Measurements from ENCODE around the gene DEFB131B. TPM values are rescaled to one million over a fixed set of nuclear protein-coding genes. Genes with fewer than 3 reads are reported as not detected.

Gene DEFB131B
- polyA plus RNA-seq, 1 experiment: not detected

DNA sequence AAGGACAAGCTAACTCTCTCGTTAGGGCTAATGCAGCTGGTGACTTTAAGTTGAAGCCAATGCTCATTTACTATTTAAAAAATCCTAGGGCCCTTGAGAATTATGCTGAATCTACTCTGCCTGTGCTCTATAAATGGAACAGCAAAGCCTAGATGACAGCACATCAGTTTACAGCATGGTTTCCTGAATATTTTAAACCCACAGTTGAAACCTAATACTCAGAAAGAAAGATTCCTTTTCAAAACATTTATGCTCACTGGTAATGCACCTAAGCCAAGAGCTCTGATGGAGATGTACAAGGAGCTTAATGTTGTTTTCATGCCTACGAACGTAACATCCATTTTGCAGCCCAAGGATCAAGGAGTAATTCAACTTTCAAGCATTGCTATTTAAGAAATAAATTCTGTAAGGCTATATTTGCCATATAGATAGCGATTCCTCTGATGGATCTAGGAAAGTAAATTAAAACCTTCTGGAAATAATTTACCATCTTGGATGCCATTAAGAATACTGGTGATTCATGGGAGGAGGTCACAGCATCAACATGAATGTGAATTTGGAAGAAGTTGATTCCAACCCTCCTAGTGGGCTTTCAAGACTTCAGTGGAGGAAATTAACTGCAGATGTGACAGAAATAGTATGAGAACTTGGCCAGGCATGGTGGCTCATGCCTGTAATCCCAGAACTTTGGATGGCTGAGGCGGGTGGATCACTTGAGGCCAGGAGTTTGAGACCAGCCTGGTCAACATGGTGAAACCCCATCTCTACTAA, 35.7 kb downstream of the DEFB131B start:
- POLR2A ChIA-PET: interaction anchor here (0.6 kb wide), 1 partner anchor 49 kb away, joined by 18 read pairs; no protein-coding TSS in a partner anchor
- DNase-seq (ENCODE audit: low read depth): peak; percentile 68
- no peaks in the 10 kb centered on the region for H3K27me3 ChIP-seq (ENCODE audit: control insufficient read depth, insufficient read depth, low read length)
- CTCF ChIA-PET: interaction anchor here (1.0 kb wide), 1 partner anchor 12 kb away, joined by 3 read pairs; no protein-coding TSS in a partner anchor
- H3K36me3 ChIP-seq (ENCODE audit: control insufficient read depth, insufficient read depth, low read length): no peaks in the 10 kb centered on the region
- no peak overlapping the region for H3K4me3 ChIP-seq (ENCODE audit: low read depth, low read length)
- TF ChIP-seq, protein P1, sequence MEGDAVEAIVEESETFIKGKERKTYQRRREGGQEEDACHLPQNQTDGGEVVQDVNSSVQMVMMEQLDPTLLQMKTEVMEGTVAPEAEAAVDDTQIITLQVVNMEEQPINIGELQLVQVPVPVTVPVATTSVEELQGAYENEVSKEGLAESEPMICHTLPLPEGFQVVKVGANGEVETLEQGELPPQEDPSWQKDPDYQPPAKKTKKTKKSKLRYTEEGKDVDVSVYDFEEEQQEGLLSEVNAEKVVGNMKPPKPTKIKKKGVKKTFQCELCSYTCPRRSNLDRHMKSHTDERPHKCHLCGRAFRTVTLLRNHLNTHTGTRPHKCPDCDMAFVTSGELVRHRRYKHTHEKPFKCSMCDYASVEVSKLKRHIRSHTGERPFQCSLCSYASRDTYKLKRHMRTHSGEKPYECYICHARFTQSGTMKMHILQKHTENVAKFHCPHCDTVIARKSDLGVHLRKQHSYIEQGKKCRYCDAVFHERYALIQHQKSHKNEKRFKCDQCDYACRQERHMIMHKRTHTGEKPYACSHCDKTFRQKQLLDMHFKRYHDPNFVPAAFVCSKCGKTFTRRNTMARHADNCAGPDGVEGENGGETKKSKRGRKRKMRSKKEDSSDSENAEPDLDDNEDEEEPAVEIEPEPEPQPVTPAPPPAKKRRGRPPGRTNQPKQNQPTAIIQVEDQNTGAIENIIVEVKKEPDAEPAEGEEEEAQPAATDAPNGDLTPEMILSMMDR (IDR thresholded peaks at IDR 0.05; ENCODE audit: insufficient read depth, low read depth, low read length): no peak

DNA sequence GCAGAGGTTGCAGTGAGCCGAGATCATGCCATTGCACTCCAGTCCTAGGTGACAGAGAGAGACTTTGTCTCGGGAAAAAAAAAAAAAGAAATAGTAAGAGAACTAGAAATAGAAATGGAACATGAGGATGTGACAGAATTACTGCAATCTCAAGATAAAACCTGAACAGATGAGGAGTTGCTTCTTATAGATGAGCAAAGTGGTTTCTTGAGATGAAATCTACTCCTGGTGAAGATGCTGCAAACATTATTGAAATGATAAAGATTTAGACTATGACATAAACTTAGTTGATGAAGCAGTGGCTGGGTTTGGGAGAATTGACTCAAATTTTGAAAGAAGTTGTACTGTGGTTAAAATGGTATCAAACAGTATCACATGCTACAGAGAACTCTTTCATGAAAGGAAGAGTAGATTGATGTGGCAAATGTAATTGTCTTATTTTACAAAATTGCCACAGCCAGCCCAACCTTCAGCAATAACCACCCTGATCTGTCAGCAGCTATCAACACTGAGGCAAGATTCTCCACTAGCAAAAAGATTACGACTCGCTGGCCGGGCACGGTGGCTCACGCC, 36.5 kb downstream of the DEFB131B start:
- no peak for DNase-seq (ENCODE audit: low read depth)
- no peaks in the 10 kb centered on the region for H3K27me3 ChIP-seq (ENCODE audit: control insufficient read depth, insufficient read depth, low read length)
- no peaks in the 10 kb centered on the region for H3K36me3 ChIP-seq (ENCODE audit: control insufficient read depth, insufficient read depth, low read length)
- ChIA-PET CTCF (interaction anchor here (1.0 kb wide), 1 partner anchor 12 kb away, joined by 3 read pairs; no protein-coding TSS in a partner anchor), POLR2A (no interaction called here)
- TF ChIP-seq, protein P1 (IDR thresholded peaks at IDR 0.05; ENCODE audit: insufficient read depth, low read depth, low read length): no peak
- H3K4me3 ChIP-seq (ENCODE audit: low read depth, low read length): no peak overlapping the region

DNA sequence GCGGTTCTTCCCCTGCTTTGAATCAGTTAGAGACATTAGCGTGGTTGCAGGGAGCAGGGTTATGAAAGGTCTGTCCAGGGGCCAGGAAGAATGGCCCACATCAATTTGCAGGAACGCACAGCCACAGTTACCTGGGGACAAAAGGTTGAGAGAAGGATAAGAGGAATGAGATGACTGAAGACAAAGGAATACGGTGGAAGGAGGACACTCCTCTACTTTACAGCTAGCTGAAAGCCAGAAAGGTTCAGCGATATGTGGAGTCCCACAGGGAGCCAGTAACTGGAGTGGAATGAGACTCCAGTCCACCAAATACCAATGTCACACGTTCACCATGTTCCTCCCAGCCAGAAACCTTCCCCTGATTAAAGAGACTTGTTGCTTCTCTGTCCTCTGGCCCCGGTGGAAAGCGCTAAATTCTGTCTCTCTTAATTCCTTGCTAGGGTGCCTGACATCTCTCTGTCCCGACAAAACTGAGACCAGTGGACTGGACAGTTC, 39.4 kb downstream of the DEFB131B start:
- no peak overlapping the region for H3K4me3 ChIP-seq (ENCODE audit: low read depth, low read length)
- no peaks in the 10 kb centered on the region; the same call in 1 of the 2 replicates for H3K36me3 ChIP-seq (ENCODE audit: control insufficient read depth, insufficient read depth, low read length)
- TF ChIP-seq, protein P1 (IDR thresholded peaks at IDR 0.05; ENCODE audit: insufficient read depth, low read depth, low read length): no peak
- POLR2A ChIA-PET: no interaction called here
- CTCF ChIA-PET: no interaction called here
- no peak for DNase-seq (ENCODE audit: low read depth)
- no peaks in the 10 kb centered on the region for H3K27me3 ChIP-seq (ENCODE audit: control insufficient read depth, insufficient read depth, low read length)

DNA sequence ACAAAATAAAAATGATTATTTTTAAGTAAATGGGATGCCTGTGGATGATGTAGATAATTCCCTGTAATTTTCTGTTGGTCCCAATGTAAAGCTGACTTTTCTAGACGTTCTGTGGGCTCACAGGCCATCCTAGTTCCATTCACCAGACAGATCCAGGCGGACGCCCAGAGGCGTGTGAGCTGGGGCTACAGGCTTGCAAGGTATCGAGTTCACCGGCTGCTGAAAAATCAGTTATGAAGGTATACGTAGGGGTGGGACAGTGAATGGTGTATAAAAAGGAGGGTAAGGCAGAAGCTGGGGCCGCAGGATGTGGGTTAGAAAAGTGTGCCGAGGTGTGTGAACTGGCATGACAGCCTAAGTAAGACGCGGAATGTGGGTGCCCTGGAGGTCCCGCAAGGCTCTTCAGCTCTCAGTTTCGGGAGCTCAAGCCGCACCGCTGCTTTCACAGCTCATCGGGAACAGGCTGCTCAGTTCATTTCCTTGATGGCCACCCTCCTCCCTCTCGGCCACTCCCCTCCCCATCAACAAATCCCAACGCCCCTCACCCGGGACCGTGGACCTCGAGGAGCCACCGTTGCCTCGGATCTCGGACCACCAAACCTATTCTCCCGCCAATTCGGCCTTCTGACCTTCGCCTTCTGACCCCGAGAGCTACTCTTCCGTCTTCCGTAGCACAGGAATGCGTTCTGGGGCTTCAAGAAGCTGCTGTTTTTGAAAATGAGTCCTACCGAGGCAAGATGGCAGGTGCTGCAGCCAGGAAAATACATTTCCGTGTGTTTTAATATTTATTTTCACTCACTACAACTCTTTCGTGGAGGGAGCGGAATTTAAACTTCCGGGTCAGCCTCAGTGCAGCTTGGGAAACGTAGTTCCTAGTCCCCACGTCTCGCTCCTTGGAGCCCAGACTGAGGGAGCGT, 49.8 kb downstream of the DEFB131B start, which contains the start of gene XNDC1N:
XNDC1N (minus strand) TSS at position 775 of the 917 bp plus-strand sequence. CDS start 5,241 bp downstream, outside the sequence.
- POLR2A ChIA-PET: interaction anchor here (0.5 kb wide), 1 partner anchor 123 kb away, joined by 7 read pairs; no protein-coding TSS in a partner anchor
- H3K36me3 ChIP-seq (ENCODE audit: control insufficient read depth, insufficient read depth, low read length): no peaks in the 10 kb centered on the region
- DNase-seq (ENCODE audit: low read depth): peak; percentile 57
- peak within 1 kb of the TSS; percentile 88 for H3K4me3 ChIP-seq (ENCODE audit: low read depth, low read length)
- TF ChIP-seq, protein P1 (IDR thresholded peaks at IDR 0.05; ENCODE audit: insufficient read depth, low read depth, low read length): no peak
- H3K27me3 ChIP-seq (ENCODE audit: control insufficient read depth, insufficient read depth, low read length): no peaks in the 10 kb centered on the region
- CTCF ChIA-PET: interaction anchor here (1.1 to 1.7 kb wide), 3 partner anchors 15 to 163 kb away, joined by 3 to 6 read pairs (median 6); no protein-coding TSS in a partner anchor
